GM21717 (cell line): ENCODE results near the gene HSPB8.

ENCODE experiments used
- ATAC-seq: cut with Tn5 transposase; IDR thresholded peaks from one replicate; pipeline ENCODE4 v1.9.1; 2021; ENCODE audit warnings: mild to moderate bottlenecking, moderate library complexity; ENCODE audit not compliant: unreplicated experiment

Gene HSPB8

GRCh38 chr12:119178544-119179334, at the start of gene HSPB8:
Gene HSPB8, plus strand, starts transcription at chr12:119178931. Its CDS starts 382 bp downstream, at chr12:119179313.
- no peak for ATAC-seq

GRCh38 chr12:119129827-119130434, 48.8 kb upstream of the HSPB8 start:
- no peak for ATAC-seq

- ATAC-seq, result no peak
Measured at GRCh38 chr12:119130523-119130922, 48.2 kb upstream of the HSPB8 start.

- no peak for ATAC-seq
Measured at GRCh38 chr12:119134284-119135072, 44.3 kb upstream of the HSPB8 start.

- no peak for ATAC-seq
Measured at GRCh38 chr12:119136811-119137410, 41.8 kb upstream of the HSPB8 start.

- no peak for ATAC-seq
Measured at GRCh38 chr12:119139448-119139847, 39.3 kb upstream of the HSPB8 start.

- ATAC-seq, result no peak
Measured at GRCh38 chr12:119145367-119145766, 33.4 kb upstream of the HSPB8 start.

GRCh38 chr12:119147847-119148448, 30.8 kb upstream of the HSPB8 start:
- no peak for ATAC-seq

- ATAC-seq, result no peak
Measured at GRCh38 chr12:119149270-119149669, 29.5 kb upstream of the HSPB8 start.

GRCh38 chr12:119151445-119152026, 27.2 kb upstream of the HSPB8 start:
- ATAC-seq, result no peak

- no peak for ATAC-seq
Measured at GRCh38 chr12:119153477-119154434, 25.0 kb upstream of the HSPB8 start.

- no peak for ATAC-seq
Measured at GRCh38 chr12:119154435-119154818, 24.3 kb upstream of the HSPB8 start.

- no peak for ATAC-seq
Measured at GRCh38 chr12:119156401-119157044, 22.2 kb upstream of the HSPB8 start.

GRCh38 chr12:119157528-119157927, 21.2 kb upstream of the HSPB8 start:
- no peak for ATAC-seq

GRCh38 chr12:119157978-119158377, 20.8 kb upstream of the HSPB8 start:
- ATAC-seq, result no peak

GRCh38 chr12:119158402-119158801, 20.3 kb upstream of the HSPB8 start:
- no peak for ATAC-seq

- no peak for ATAC-seq
Measured at GRCh38 chr12:119159844-119160243, 18.9 kb upstream of the HSPB8 start.

- no peak for ATAC-seq
Measured at GRCh38 chr12:119167902-119168301, 10.8 kb upstream of the HSPB8 start.

- ATAC-seq, result no peak
Measured at GRCh38 chr12:119168721-119169120, 10.0 kb upstream of the HSPB8 start.
